HepG2 (cell line): Measurements from ENCODE around the gene AIF1. TPM values are rescaled to one million over a fixed set of nuclear protein-coding genes. Genes with fewer than 3 reads are reported as not detected.

ENCODE experiments used
- HDAC6 ChIP-seq: fragments of 200-600 bp; sonication (generic); IDR thresholded peaks from 2 replicates; pipeline ENCODE4 v1.7.0; 2017; ENCODE audit warnings: mild to moderate bottlenecking, antibody characterized with exemption, low read length, low read depth
- KAT8 ChIP-seq: IDR thresholded peaks from 2 replicates; pipeline ENCODE4 v1.6.1; 2016; ENCODE audit warnings: missing genetic modification reagents, missing compliant biosample characterization
- KDM6A ChIP-seq: IDR thresholded peaks from 2 replicates; pipeline ENCODE4 v1.6.1; 2016; ENCODE audit warnings: low read depth
- MIER3 ChIP-seq: IDR thresholded peaks from 2 replicates; pipeline ENCODE4 v1.6.1; 2016; ENCODE audit warnings: missing compliant biosample characterization, borderline replicate concordance
- MYC ChIP-seq: sonication (generic); formaldehyde crosslinking; IDR thresholded peaks from 2 replicates; pipeline ENCODE4 v1.9.0; 2021; ENCODE audit warnings: missing genetic modification reagents, borderline replicate concordance
- NBN ChIP-seq: fragments of 450-650 bp; conservative IDR thresholded peaks from 2 replicates; pipeline ENCODE4 v1.6.1; 2017
- SAFB2 ChIP-seq: sonication (generic); formaldehyde crosslinking; IDR thresholded peaks from 2 replicates; pipeline ENCODE4 v1.5.1; 2020; ENCODE audit warnings: missing genetic modification reagents, low read depth, mild to moderate bottlenecking, borderline replicate concordance
- SALL1 ChIP-seq: sonication (generic); formaldehyde crosslinking; IDR thresholded peaks from 2 replicates; pipeline ENCODE4 v1.8.0; 2022; ENCODE audit warnings: mild to moderate bottlenecking, missing genetic modification reagents
- SIN3A ChIP-seq: IDR thresholded peaks from 2 replicates; pipeline ENCODE4 v1.6.1; 2011; ENCODE audit warnings: low read depth, mild to moderate bottlenecking, control low read depth, low read length, borderline replicate concordance
- ZBTB37 ChIP-seq: sonication (generic); formaldehyde crosslinking; IDR thresholded peaks from 2 replicates; pipeline ENCODE4 v1.4.0; 2020; ENCODE audit warnings: mild to moderate bottlenecking, missing genetic modification reagents
- ZNF18 ChIP-seq: sonication (generic); formaldehyde crosslinking; IDR thresholded peaks from 2 replicates; pipeline ENCODE4 v1.8.0; 2022; ENCODE audit warnings: mild to moderate bottlenecking, missing genetic modification reagents; ENCODE audit not compliant: insufficient replicate concordance
- ZNF256 ChIP-seq: sonication (generic); formaldehyde crosslinking; conservative IDR thresholded peaks from 2 replicates; pipeline ENCODE4 v1.4.0; 2020; ENCODE audit warnings: missing genetic modification reagents
- ZNF337 ChIP-seq: sonication (generic); formaldehyde crosslinking; IDR thresholded peaks from 2 replicates; pipeline ENCODE4 v1.5.1; 2020; ENCODE audit warnings: missing genetic modification reagents, low read depth, mild to moderate bottlenecking, borderline replicate concordance
- ZNF367 ChIP-seq: sonication (generic); formaldehyde crosslinking; IDR thresholded peaks from 2 replicates; pipeline ENCODE4 v1.4.0; 2020; ENCODE audit warnings: missing genetic modification reagents, borderline replicate concordance
- ZNF572 ChIP-seq: sonication (generic); formaldehyde crosslinking; IDR thresholded peaks from 2 replicates; pipeline ENCODE4 v1.5.1; 2020; ENCODE audit warnings: mild to moderate bottlenecking, missing genetic modification reagents
- ZNF598 ChIP-seq: sonication (generic); formaldehyde crosslinking; IDR thresholded peaks from 2 replicates; pipeline ENCODE4 v1.5.1; 2020; ENCODE audit warnings: mild to moderate bottlenecking, missing genetic modification reagents, borderline replicate concordance
- ZNF790 ChIP-seq: sonication (generic); formaldehyde crosslinking; IDR thresholded peaks from 2 replicates; pipeline ENCODE4 v1.8.0; 2022; ENCODE audit warnings: missing genetic modification reagents, mild to moderate bottlenecking, borderline replicate concordance
- polyA plus RNA-seq, 8 experiments: library from polyadenylated mRNA; depleted of rRNA in 3 of 8; stranded (reverse) in 7 of 8; unstranded in 1 of 8; fragments of >200 nt; fragmentation: Illumina TruSeq in 4 of 8; extraction: Trizol in 4 of 8; gene quantifications; 2 replicates each; pipeline versions ENCODE4 v1.2.1 to v1.2.3, GENCODE V29; 2011 to 2016; ENCODE audit warnings: low read depth in 4 of 8, missing spikeins in 1 of 8, mixed read lengths in 1 of 8; ENCODE audit not compliant: insufficient read depth in 1 of 8
- total RNA-seq, 5 experiments: library from RNA; depleted of rRNA; stranded (reverse); fragments of >200 nt; fragmentation: Illumina TruSeq; extraction: Trizol; gene quantifications; 2 replicates each; pipeline ENCODE4 v1.2.3, GENCODE V29; 2016; ENCODE audit warnings: low read depth in 1 of 5
- TF ChIP-seq, protein P1 (sequence below): sonication (generic); formaldehyde crosslinking; IDR thresholded peaks from 2 replicates; pipeline ENCODE4 v1.8.0; 2023; ENCODE audit warnings: mild to moderate bottlenecking, missing genetic modification reagents
- TF ChIP-seq, protein P2 (sequence below): sonication (generic); formaldehyde crosslinking; IDR thresholded peaks from 2 replicates; pipeline ENCODE4 v1.5.0; 2020; ENCODE audit warnings: missing genetic modification reagents
- TF ChIP-seq, protein P3 (sequence below): sonication (generic); formaldehyde crosslinking; IDR thresholded peaks from 2 replicates; pipeline ENCODE4 v1.4.0; 2020; ENCODE audit warnings: missing genetic modification reagents

AIF1 gene
- total and polyA plus RNA-seq, 2 of the 13 experiments (the other 11 are each of a cell fraction or from before 2014, with no cell fraction given), result 1.5 TPM; not detected in 1

GRCh38 chr6:31655349-31656237 lies 40.6 kb downstream of the AIF1 start, which contains the start of gene APOM (continued):
- TF ChIP-seq ZNF18 (CRISPR knock-in tag) (peak; percentile 81), KDM6A (CRISPR knock-in tag) (peak; percentile 97), ZNF367 (CRISPR knock-in tag) (peak; percentile 73; the same call in 1 of the 2 replicates), ZNF337 (CRISPR knock-in tag) (peak; percentile 90; the same call in 1 of the 2 replicates), SAFB2 (peak; percentile 51; the same call in 1 of the 2 replicates), KAT8 (CRISPR knock-in tag) (peak; percentile 92), MIER3 (CRISPR knock-in tag) (peak; percentile 91; the same call in 1 of the 2 replicates), ZBTB37 (CRISPR knock-in tag) (no peak), ZNF572 (CRISPR knock-in tag) (peak; percentile 98), HDAC6 (no peak), SIN3A (peak; percentile 91), ZNF790 (CRISPR knock-in tag) (peak; percentile 81; the same call in 1 of the 2 replicates), ZNF256 (CRISPR knock-in tag) (peak; percentile 84; the same call in 1 of the 2 replicates), ZNF598 (no peak), NBN (no peak), MYC (CRISPR knock-in tag) (peak; percentile 81), SALL1 (CRISPR knock-in tag) (peak; percentile 97)
- TF ChIP-seq, protein P1, sequence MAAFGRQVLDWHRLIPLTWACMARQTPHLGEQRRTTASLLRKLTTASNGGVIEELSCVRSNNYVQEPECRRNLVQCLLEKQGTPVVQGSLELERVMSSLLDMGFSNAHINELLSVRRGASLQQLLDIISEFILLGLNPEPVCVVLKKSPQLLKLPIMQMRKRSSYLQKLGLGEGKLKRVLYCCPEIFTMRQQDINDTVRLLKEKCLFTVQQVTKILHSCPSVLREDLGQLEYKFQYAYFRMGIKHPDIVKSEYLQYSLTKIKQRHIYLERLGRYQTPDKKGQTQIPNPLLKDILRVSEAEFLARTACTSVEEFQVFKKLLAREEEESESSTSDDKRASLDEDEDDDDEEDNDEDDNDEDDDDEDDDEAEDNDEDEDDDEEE (CRISPR knock-in tag), result 0 out of 2 replicates have a peak, but pooled peaks have one; percentile 25
- TF ChIP-seq, protein P2, sequence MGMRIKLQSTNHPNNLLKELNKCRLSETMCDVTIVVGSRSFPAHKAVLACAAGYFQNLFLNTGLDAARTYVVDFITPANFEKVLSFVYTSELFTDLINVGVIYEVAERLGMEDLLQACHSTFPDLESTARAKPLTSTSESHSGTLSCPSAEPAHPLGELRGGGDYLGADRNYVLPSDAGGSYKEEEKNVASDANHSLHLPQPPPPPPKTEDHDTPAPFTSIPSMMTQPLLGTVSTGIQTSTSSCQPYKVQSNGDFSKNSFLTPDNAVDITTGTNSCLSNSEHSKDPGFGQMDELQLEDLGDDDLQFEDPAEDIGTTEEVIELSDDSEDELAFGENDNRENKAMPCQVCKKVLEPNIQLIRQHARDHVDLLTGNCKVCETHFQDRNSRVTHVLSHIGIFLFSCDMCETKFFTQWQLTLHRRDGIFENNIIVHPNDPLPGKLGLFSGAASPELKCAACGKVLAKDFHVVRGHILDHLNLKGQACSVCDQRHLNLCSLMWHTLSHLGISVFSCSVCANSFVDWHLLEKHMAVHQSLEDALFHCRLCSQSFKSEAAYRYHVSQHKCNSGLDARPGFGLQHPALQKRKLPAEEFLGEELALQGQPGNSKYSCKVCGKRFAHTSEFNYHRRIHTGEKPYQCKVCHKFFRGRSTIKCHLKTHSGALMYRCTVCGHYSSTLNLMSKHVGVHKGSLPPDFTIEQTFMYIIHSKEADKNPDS (CRISPR knock-in tag), result peak; percentile 76; the same call in 1 of the 2 replicates
- TF ChIP-seq, protein P3, sequence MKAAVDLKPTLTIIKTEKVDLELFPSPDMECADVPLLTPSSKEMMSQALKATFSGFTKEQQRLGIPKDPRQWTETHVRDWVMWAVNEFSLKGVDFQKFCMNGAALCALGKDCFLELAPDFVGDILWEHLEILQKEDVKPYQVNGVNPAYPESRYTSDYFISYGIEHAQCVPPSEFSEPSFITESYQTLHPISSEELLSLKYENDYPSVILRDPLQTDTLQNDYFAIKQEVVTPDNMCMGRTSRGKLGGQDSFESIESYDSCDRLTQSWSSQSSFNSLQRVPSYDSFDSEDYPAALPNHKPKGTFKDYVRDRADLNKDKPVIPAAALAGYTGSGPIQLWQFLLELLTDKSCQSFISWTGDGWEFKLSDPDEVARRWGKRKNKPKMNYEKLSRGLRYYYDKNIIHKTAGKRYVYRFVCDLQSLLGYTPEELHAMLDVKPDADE (CRISPR knock-in tag), result peak; percentile 57; the same call in 1 of the 2 replicates
